WTC11 (cell line): ENCODE results near the gene RXRA. TPM values are rescaled to one million over a fixed set of nuclear protein-coding genes. Genes with fewer than 3 reads are reported as not detected.

Source experiments
- ATAC-seq: fragments of 200-7000 bp; cut with Tn5 transposase; 2 replicates; pipeline ENCODE4 v1.10.0; 2021; ENCODE audit warnings: mild to moderate bottlenecking, moderate library complexity
- CTCF ChIA-PET: fragments of 300-600 bp; sonication (Branson Sonifier 250); formaldehyde crosslinking; loops from one replicate; lab custom pipeline; 2021; ENCODE audit warnings: antibody characterized with exemption; lab: Charles Lee
- POLR2A ChIA-PET: fragments of 350-600 bp; sonication (Branson Sonifier 250); formaldehyde crosslinking; loops from one replicate; lab custom pipeline; 2021; ENCODE audit warnings: antibody characterized with exemption; lab: Charles Lee
- DNase-seq: peaks from one replicate; pipeline ENCODE4 v3.0.0; 2021; ENCODE audit warnings: low spot score
- H3K27ac Mint-ChIP-seq: 2 replicates; pipeline ENCODE4 v1.8.0; 2021; ENCODE audit warnings: mixed read lengths
- H3K27me3 Mint-ChIP-seq: 2 replicates; pipeline ENCODE4 v1.8.0; 2021; ENCODE audit warnings: low read depth, mild to moderate bottlenecking, moderate library complexity, mixed read lengths
- H3K36me3 Mint-ChIP-seq: 2 replicates; pipeline ENCODE4 v1.8.0; 2021; ENCODE audit warnings: mixed read lengths
- H3K4me1 Mint-ChIP-seq: 2 replicates; pipeline ENCODE4 v1.8.0; 2022; ENCODE audit warnings: mixed read lengths
- H3K4me3 Mint-ChIP-seq: 2 replicates; pipeline ENCODE4 v1.8.0; 2021; ENCODE audit warnings: mild to moderate bottlenecking, moderate library complexity, mixed read lengths
- H3K9me3 Mint-ChIP-seq: 2 replicates; pipeline ENCODE4 v1.8.0; 2021; ENCODE audit warnings: mixed read lengths
- ATF2 ChIP-seq: sonication (generic); formaldehyde crosslinking; IDR thresholded peaks from 2 replicates; pipeline ENCODE4 v1.8.1; 2022; ENCODE audit warnings: low read depth, missing genetic modification reagents, borderline replicate concordance
- CBFB ChIP-seq: sonication (generic); formaldehyde crosslinking; IDR thresholded peaks from 2 replicates; pipeline ENCODE4 v1.8.1; 2022; ENCODE audit warnings: mild to moderate bottlenecking, low read depth, missing genetic modification reagents
- EMX1 ChIP-seq: fragments of 250-450 bp; sonication (Bioruptor Pico); IDR thresholded peaks from 2 replicates; pipeline ENCODE4 v1.8.0; 2021; ENCODE audit warnings: mild to moderate bottlenecking
- ESRRA ChIP-seq: sonication (generic); formaldehyde crosslinking; IDR thresholded peaks from 2 replicates; pipeline ENCODE4 v1.8.1; 2022; ENCODE audit warnings: mild to moderate bottlenecking, missing genetic modification reagents, borderline replicate concordance
- ETV6 ChIP-seq: sonication (generic); formaldehyde crosslinking; IDR thresholded peaks from 2 replicates; pipeline ENCODE4 v1.8.1; 2022; ENCODE audit warnings: mild to moderate bottlenecking, missing genetic modification reagents
- FOXP1 ChIP-seq: sonication (generic); formaldehyde crosslinking; IDR thresholded peaks from 2 replicates; pipeline ENCODE4 v1.8.0; 2022; ENCODE audit warnings: missing genetic modification reagents, mild to moderate bottlenecking, moderate library complexity, borderline replicate concordance
- HMGXB4 ChIP-seq: sonication (generic); formaldehyde crosslinking; IDR thresholded peaks from 2 replicates; pipeline ENCODE4 v1.8.1; 2023; ENCODE audit warnings: mild to moderate bottlenecking, moderate library complexity, missing genetic modification reagents
- MXD4 ChIP-seq: fragments of 250-450 bp; sonication (Bioruptor Pico); IDR thresholded peaks from 2 replicates; pipeline ENCODE4 v1.8.0; 2021; ENCODE audit warnings: mild to moderate bottlenecking, moderate library complexity, borderline replicate concordance
- MYBL2 ChIP-seq: sonication (generic); formaldehyde crosslinking; IDR thresholded peaks from 2 replicates; pipeline ENCODE4 v1.8.1; 2023; ENCODE audit warnings: mild to moderate bottlenecking, moderate library complexity, missing genetic modification reagents
- RELA ChIP-seq: sonication (generic); formaldehyde crosslinking; IDR thresholded peaks from 2 replicates; pipeline ENCODE4 v1.8.1; 2022; ENCODE audit warnings: missing genetic modification reagents, mild to moderate bottlenecking, borderline replicate concordance
- SOX15 ChIP-seq: fragments of 250-450 bp; sonication (Bioruptor Pico); IDR thresholded peaks from 2 replicates; pipeline ENCODE4 v1.9.0; 2021; ENCODE audit warnings: mild to moderate bottlenecking
- ZBTB21 ChIP-seq: sonication (generic); formaldehyde crosslinking; IDR thresholded peaks from 2 replicates; pipeline ENCODE4 v1.8.1; 2023; ENCODE audit warnings: mild to moderate bottlenecking, missing genetic modification reagents, borderline replicate concordance
- ZNF532 ChIP-seq: fragments of 250-450 bp; sonication (Bioruptor Pico); IDR thresholded peaks from 2 replicates; pipeline ENCODE4 v1.9.0; 2021; ENCODE audit warnings: mild to moderate bottlenecking, borderline replicate concordance
- ZNF671 ChIP-seq: fragments of 250-450 bp; sonication (Bioruptor Pico); IDR thresholded peaks from 2 replicates; pipeline ENCODE4 v1.8.0; 2021; ENCODE audit warnings: mild to moderate bottlenecking
- total RNA-seq: library from RNA; stranded (reverse); gene quantifications from 3 replicates; pipeline ENCODE4 v1.2.3, GENCODE V29; 2021
- TF ChIP-seq, protein P1 (sequence below): fragments of 250-450 bp; sonication (Bioruptor Pico); IDR thresholded peaks from 2 replicates; pipeline ENCODE4 v1.8.0; 2021; ENCODE audit warnings: mild to moderate bottlenecking

The RXRA gene
- total RNA-seq, 1 experiment from 2014 or later = 27.5 TPM

- ATAC-seq (no peak), DNase-seq (no peak)
- TF ChIP-seq SOX15 (CRISPR knock-in tag) (no peak), HMGXB4 (CRISPR knock-in tag) (no peak), ATF2 (no peak), ESRRA (no peak), MXD4 (CRISPR knock-in tag) (no peak), ZNF671 (CRISPR knock-in tag) (no peak), MYBL2 (CRISPR knock-in tag) (no peak), RELA (CRISPR knock-in tag) (no peak), ETV6 (CRISPR knock-in tag) (no peak), CBFB (CRISPR knock-in tag) (no peak), ZNF532 (CRISPR knock-in tag) (no peak), EMX1 (CRISPR knock-in tag) (no peak), ZBTB21 (CRISPR knock-in tag) (no peak), FOXP1 (CRISPR knock-in tag) (no peak)
- TF ChIP-seq, protein P1, sequence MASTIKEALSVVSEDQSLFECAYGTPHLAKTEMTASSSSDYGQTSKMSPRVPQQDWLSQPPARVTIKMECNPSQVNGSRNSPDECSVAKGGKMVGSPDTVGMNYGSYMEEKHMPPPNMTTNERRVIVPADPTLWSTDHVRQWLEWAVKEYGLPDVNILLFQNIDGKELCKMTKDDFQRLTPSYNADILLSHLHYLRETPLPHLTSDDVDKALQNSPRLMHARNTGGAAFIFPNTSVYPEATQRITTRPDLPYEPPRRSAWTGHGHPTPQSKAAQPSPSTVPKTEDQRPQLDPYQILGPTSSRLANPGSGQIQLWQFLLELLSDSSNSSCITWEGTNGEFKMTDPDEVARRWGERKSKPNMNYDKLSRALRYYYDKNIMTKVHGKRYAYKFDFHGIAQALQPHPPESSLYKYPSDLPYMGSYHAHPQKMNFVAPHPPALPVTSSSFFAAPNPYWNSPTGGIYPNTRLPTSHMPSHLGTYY (CRISPR knock-in tag) = no peak
- ChIA-PET POLR2A (no interaction called here), CTCF (interaction anchor here (1.4 kb wide), 1 partner anchor 19 kb away, joined by 4 read pairs; no protein-coding TSS in a partner anchor)
- Mint-ChIP-seq H3K4me1 (no peaks in the 10 kb centered on the region), H3K27ac (no peak overlapping the region), H3K27me3 (no peaks in the 10 kb centered on the region), H3K36me3 (peaks cover 5% of the 10 kb centered on the region; the same call in 1 of the 2 replicates), H3K9me3 (no peaks in the 10 kb centered on the region), H3K4me3 (no peak overlapping the region)
Observed at GRCh38 chr9:134423749-134424148, 97.5 kb downstream of the RXRA start.

- no peaks in the 10 kb centered on the region for H3K27me3 Mint-ChIP-seq
- no peak for TF ChIP-seq SOX15 (CRISPR knock-in tag)
- no peak for DNase-seq
- CTCF ChIA-PET = no interaction called here
- ATAC-seq = no peak
- no peak overlapping the region for H3K27ac Mint-ChIP-seq
- H3K4me1 Mint-ChIP-seq = no peaks in the 10 kb centered on the region
- POLR2A ChIA-PET = no interaction called here
- peaks cover 5% of the 10 kb centered on the region; the same call in 1 of the 2 replicates for H3K36me3 Mint-ChIP-seq
- H3K4me3 Mint-ChIP-seq = no peak overlapping the region
- H3K9me3 Mint-ChIP-seq = no peaks in the 10 kb centered on the region
Observed at GRCh38 chr9:134424818-134425217, 98.6 kb downstream of the RXRA start.
